ENCODE measurements around the gene USF1.
"Not testable (repeated sequence)": the region's sequence is repeated elsewhere in the genome, so short reads cannot be mapped to it uniquely, and the experiment has no call there.

The USF1 gene

GRCh38 chr1:161080441-161081405, 34.9 kb upstream of the USF1 start:
- peak overlapping the region in 20 of 21 experiments; percentile 14 to 91 (median 66) for H3K27ac ChIP-seq
- H3K4me3 ChIP-seq, result no peak overlapping the region

DNA sequence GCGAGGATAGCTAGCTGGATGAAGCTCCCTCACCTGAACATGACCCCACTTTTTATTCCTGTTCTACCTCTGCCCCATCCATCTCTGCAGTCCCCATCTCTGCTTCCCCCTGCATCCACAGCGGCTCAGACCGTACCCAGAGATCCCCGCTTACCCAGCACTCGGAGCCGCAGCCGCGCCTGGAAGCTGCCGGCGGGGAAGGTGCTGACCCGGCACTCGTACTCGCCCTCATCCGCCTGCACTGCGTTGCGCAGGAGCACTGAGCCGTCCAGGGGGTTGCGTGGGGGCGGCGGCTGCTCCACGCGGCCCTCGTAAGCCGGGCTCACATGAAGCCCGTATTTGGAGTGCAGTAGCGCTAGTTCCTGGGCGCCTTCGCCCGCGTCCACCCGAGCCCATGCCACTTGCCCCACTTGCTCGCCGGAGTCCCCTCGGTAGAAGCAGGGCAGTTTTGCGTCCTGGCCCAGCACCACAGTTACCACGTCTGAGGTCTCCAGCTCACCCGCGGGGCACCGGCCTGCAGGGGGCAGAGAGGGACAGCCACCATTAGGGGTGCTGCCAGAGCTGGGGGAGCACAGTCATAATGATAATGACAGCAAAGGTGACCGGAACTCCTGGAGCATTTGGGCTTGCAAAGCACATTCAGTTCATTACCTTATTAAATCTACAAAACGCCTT, 33.8 kb upstream of the USF1 start:
- H3K27ac ChIP-seq, result peak overlapping the region in 7 of 21 experiments; percentile 1 to 90 (median 31)
- H3K4me3 ChIP-seq, result no peak overlapping the region

GRCh38 chr1:161077426-161077825, 31.6 kb upstream of the USF1 start:
- Histone ChIP-seq H3K27ac (peak overlapping the region in 4 of 21 experiments; percentile 29 to 60 (median 54)), H3K4me3 (no peak overlapping the region)

- Histone ChIP-seq H3K27ac (peak overlapping the region in 6 of 21 experiments; percentile 1 to 82 (median 42)), H3K4me3 (no peak overlapping the region)
Observed at GRCh38 chr1:161076410-161076809, 30.6 kb upstream of the USF1 start.

DNA sequence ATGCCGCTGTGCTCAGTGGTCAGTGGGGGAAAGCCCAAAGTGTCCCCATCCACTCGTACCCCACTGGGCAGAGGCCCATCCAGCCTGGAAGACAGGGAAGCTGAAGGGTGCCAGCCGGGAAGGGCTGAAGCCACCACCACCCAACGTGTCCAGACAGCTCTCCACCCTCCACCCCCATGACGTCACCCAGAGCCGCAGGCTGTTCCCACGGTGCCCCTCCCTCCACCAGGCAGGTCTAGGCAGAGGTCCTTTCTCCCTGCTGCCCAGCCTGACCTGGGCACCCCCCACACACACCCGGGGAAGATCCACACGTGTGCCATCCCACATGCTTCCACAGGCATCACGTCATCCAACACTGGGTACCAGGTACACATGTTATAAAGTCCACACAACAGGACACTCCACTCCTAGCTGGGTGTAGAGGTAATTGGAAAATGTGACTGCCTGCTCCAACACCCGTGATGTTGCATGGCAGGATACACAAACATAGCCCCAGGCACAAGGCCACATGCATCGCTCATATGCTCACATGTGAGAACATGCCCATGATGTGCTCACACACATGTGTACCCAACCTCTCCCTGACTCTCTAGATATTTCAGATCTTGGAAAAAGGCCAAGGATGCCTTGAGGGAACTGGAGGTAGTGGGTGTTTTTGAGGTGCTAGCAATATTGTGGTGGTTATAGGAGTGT, 29.0 kb upstream of the USF1 start:
- no peak overlapping the region for H3K4me3 ChIP-seq
- peak overlapping the region in 19 of 21 experiments; percentile 12 to 82 (median 66) for H3K27ac ChIP-seq

DNA sequence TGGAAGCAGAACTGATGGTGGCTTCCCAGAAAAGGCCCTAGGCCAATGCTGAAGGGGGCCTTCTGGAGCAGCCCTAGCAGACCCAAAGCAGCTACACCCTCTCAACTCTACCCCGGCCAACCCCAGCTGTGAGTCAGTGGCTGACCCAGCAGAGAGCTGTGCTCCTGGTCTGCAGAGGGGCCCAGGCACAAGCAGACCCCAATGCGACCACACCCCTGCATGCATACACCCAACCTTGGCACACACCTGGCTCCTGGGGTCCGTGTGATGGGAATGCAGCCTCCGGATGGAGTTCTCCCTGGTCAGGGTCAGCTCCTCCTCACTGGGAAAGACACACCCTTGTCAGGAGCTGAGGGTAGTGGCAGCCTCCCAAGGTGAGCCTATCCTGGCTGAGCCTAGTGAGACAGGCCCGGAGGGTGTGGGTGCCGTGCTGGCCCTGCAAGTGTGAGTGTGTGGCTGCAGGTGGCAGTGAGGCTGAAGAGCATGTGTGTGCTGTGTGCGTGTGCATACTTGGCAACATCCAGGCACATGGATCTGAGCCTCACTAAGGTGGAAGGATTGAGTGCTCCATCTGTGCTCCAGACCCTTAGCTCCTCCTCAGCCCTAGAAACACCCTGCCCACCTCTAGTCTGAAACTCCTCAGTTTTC, 27.8 kb upstream of the USF1 start:
- Histone ChIP-seq H3K27ac (peak overlapping the region in 17 of 21 experiments; percentile 12 to 82 (median 66)), H3K4me3 (peak overlapping the region in 1 of 7 experiments; percentile 5)

GRCh38 chr1:161072751-161073449, 27.1 kb upstream of the USF1 start:
- H3K4me3 ChIP-seq, result no peak overlapping the region
- peak overlapping the region in 4 of 21 experiments; percentile 10 to 66 (median 40) for H3K27ac ChIP-seq

- Histone ChIP-seq H3K27ac (no peak overlapping the region), H3K4me3 (no peak overlapping the region)
Observed at GRCh38 chr1:161071886-161072371, 26.2 kb upstream of the USF1 start.

DNA sequence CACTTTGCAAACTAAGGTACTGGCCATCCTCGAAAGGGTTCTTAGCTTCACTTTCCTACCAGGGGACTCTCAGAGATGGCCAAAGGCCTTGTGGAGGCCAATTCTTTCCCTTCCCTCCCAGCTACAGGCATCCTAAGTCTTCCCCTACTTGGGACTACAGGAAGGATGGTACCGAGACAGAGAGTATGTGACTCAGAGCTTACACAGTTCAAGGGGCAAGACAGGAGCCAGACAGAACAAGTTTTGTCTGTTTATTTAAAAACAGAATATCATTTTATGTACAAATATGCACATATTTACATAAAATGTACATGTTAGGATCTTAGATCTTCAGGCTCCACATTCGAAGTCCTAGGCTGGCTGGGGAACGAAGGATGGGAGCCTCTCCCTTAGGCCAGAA, 25.0 kb upstream of the USF1 start:
- Histone ChIP-seq H3K27ac (peak overlapping the region in 9 of 21 experiments; percentile 28 to 99 (median 91)), H3K4me3 (no peak overlapping the region)

- peak within 1 kb of the TSS; percentile 52 to 99 (median 89) for H3K27ac ChIP-seq
- peak within 1 kb of the TSS; percentile 38 to 53 (median 47) for H3K4me3 ChIP-seq
Observed at GRCh38 chr1:161069731-161070270, 24.0 kb upstream of the USF1 start, which contains the start of gene ARHGAP30. TSS of gene ARHGAP30 (minus strand) at chr1:161069891. CDS start at chr1:161069624, 267 bp downstream.

GRCh38 chr1:161069241-161069640, 23.5 kb upstream of the USF1 start:
- Histone ChIP-seq H3K27ac (peak overlapping the region; percentile 52 to 99 (median 89)), H3K4me3 (peak overlapping the region; percentile 38 to 53 (median 47))

GRCh38 chr1:161068306-161069234, 22.8 kb upstream of the USF1 start:
- peak overlapping the region; percentile 38 to 53 (median 47) for H3K4me3 ChIP-seq

DNA sequence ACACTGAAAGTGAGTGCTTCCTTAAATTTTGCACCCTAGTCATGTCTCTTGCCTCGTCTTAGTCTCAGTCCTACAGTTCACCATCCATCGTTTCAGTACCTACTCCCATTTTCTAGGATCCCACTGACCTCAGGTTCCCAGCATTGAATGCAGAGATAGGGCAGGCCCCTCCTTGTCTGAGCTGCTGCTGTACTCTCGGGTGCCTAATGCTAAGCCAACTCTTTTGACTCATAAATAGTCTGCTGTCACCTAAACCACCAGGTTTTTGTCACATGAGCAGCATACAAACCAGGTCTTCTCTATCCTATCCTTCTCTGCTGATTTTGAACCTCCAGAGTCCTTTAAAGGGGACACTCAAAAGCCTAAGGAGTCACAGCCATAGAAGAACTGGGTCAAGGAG, 20.9 kb upstream of the USF1 start:
- Histone ChIP-seq H3K27ac (peak overlapping the region in 5 of 21 experiments; percentile 23 to 99 (median 90)), H3K4me3 (peak overlapping the region in 1 of 7 experiments; percentile 53)

More at GRCh38 chr1:161068306-161069234, 22.8 kb upstream of the USF1 start:
- H3K27ac ChIP-seq, result peak overlapping the region; percentile 52 to 99 (median 89)

GRCh38 chr1:161065681-161066080, 19.9 kb upstream of the USF1 start:
- H3K4me3 ChIP-seq, H3K27ac ChIP-seq: not testable (repeated sequence)

DNA sequence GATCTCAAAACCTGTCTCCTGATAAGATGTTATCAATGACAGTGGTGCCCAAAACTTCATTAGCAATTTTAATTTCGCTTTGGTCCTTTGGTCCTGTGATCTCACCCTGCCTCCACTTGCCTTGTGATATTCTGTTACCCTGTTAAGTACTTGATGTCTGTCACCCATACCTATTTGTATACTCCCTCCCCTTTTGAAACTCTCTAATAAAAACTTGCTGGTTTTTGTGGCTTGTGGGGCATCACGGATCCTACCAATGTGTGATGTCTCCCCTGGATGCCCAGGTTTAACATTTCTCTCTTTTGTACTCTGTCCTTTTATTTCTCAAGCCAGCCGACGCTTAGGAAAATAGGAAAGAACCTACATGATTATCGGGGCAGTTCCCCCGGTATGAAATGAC, 18.2 kb upstream of the USF1 start:
- H3K27ac ChIP-seq, H3K4me3 ChIP-seq: not testable (repeated sequence)

DNA sequence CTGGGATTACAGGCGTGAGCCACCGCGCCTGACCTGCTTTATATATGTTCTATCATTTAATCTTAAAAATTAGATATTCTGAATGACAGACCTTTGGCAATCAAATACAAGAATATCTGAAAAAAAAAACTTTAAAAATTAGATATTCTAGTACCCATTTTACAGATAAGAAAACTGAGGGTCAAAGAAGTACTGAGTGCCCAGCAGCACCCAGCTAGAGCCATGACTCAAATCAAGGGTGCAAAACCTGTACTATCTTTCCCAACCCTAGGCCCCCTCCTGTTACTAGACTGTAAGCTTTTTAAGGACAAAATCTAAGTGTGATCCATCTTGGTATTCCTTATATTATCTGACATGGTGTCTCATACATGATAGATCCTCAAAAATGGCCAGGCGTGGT, 15.6 kb upstream of the USF1 start:
- H3K27ac ChIP-seq, result no peak overlapping the region
- no peak overlapping the region for H3K4me3 ChIP-seq

DNA sequence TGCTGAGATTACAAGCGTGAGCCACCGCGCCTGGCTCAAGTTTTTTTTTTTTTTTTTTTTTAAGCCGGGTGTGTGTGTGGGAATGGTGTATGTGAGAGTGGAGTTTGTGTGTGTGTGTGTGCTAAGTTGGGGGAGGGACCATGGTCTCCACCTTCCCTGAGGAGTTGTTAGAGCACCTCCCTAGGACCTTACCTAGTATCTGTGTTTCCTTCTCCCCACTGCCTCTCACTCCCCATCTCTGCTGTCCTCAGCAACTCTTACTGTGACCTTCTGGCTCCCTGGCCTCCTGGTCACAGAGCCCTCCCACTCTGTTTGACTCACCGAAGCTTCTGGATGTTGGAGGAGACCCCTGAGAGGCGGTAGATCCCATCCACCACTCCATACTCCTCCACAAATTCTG, 13.5 kb upstream of the USF1 start:
- no peak overlapping the region for H3K27ac ChIP-seq
- no peak overlapping the region for H3K4me3 ChIP-seq
